Testis (tissue), 3 donors: ENCODE measurements around the gene MYL12B. TPM values are rescaled to one million over a fixed set of nuclear protein-coding genes. Genes with fewer than 3 reads are reported as not detected.

ENCODE experiments used
- DNase-seq: peaks from one replicate; pipeline ENCODE4 v3.0.0-alpha.2; 2019
- H3K27ac ChIP-seq, 2 donors: fragments of 200-600 bp; sonication (generic); one replicate each; pipeline ENCODE4 v1.5.1; 2019
- H3K27me3 ChIP-seq: fragments of 200-600 bp; sonication (generic); one replicate; pipeline ENCODE4 v1.5.1; 2019
- H3K36me3 ChIP-seq: fragments of 200-600 bp; sonication (generic); one replicate; pipeline ENCODE4 v1.5.1; 2017; ENCODE audit warnings: low read depth; ENCODE audit errors: missing control alignments
- H3K4me1 ChIP-seq: fragments of 200-600 bp; sonication (generic); one replicate; pipeline ENCODE4 v1.5.1; 2019
- H3K4me3 ChIP-seq, 2 donors: fragments of 200-600 bp; sonication (generic); one replicate each; pipeline ENCODE4 v1.5.1; 2017 to 2019
- H3K9me3 ChIP-seq: fragments of 200-600 bp; sonication (generic); one replicate; pipeline ENCODE4 v1.5.1; 2017
- POLR2A ChIP-seq: fragments of 450-650 bp; IDR thresholded peaks from one replicate; pipeline ENCODE4 v1.6.1; 2017; ENCODE audit warnings: antibody characterized with exemption, mild to moderate bottlenecking, moderate library complexity
- WGBS, 2 donors: methylation state at CpG; one replicate each; pipeline ENCODE4 v1.1.5; 2018; 5-methylcytosine and 5-hydroxymethylcytosine counted together
- intact Hi-C: fragments of 100-400 bp; cut with DNase I; formaldehyde crosslinking; loops from one replicate; pipeline ENCODE4 v1.15.1; 2023; ENCODE audit warnings: low total_unique reads
- polyA plus RNA-seq: library from polyadenylated mRNA; stranded (reverse); fragments of 350-450 nt; fragmentation: Illumina TruSeq; extraction: RNeasy Lipid Tissue Mini Kit (QIAGEN cat#74804); gene quantifications from one replicate; pipeline ENCODE4 v1.2.3, GENCODE V29; 2014; ENCODE audit warnings: low read depth, low replicate concordance; ENCODE audit not compliant: insufficient read depth
- total RNA-seq, 2 donors: library from RNA; depleted of rRNA; stranded (reverse); fragments of >200 nt; gene quantifications; one replicate each; pipeline ENCODE4 v1.2.3, GENCODE V29; 2016
- TF ChIP-seq, protein P1 (sequence below), 3 experiments: fragments of 450-650 bp in 2 of 3; fragments of 200-600 bp in 1 of 3; sonication (generic) in 1 of 3; IDR thresholded peaks; one replicate each; pipeline ENCODE4 v1.5.1; 2016 to 2019; ENCODE audit warnings: antibody characterized with exemption in 3 of 3, mild to moderate bottlenecking in 2 of 3, moderate library complexity in 1 of 3

The MYL12B gene
- total and polyA plus RNA-seq, 3 donors from 2014 or later = 215 to 372 (median 255) TPM

GRCh38 chr18:3252843-3253242 lies 9.1 kb upstream of the MYL12B start:
- no peaks in the 10 kb centered on the region for H3K36me3 ChIP-seq
- intact Hi-C loops = no loop called here
- H3K27ac ChIP-seq = no peak overlapping the region
- no peaks in the 10 kb centered on the region for H3K27me3 ChIP-seq
- H3K9me3 ChIP-seq = no peaks in the 10 kb centered on the region
- H3K4me3 ChIP-seq = no peak overlapping the region
- WGBS, 2 donors = 95 to 96% methylated on average over 1 of the region's 1 CpG
- TF ChIP-seq, protein P1, sequence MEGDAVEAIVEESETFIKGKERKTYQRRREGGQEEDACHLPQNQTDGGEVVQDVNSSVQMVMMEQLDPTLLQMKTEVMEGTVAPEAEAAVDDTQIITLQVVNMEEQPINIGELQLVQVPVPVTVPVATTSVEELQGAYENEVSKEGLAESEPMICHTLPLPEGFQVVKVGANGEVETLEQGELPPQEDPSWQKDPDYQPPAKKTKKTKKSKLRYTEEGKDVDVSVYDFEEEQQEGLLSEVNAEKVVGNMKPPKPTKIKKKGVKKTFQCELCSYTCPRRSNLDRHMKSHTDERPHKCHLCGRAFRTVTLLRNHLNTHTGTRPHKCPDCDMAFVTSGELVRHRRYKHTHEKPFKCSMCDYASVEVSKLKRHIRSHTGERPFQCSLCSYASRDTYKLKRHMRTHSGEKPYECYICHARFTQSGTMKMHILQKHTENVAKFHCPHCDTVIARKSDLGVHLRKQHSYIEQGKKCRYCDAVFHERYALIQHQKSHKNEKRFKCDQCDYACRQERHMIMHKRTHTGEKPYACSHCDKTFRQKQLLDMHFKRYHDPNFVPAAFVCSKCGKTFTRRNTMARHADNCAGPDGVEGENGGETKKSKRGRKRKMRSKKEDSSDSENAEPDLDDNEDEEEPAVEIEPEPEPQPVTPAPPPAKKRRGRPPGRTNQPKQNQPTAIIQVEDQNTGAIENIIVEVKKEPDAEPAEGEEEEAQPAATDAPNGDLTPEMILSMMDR (IDR thresholded peaks at IDR 0.05) = no peak
- TF ChIP-seq POLR2A = no peak
- no peak for DNase-seq
- H3K4me1 ChIP-seq = peaks cover 28% of the 10 kb centered on the region

GRCh38 chr18:3254725-3255124 lies 7.2 kb upstream of the MYL12B start:
- WGBS, 2 donors = 88 to 93% methylated on average over 4 of the region's 4 CpGs
- Histone ChIP-seq H3K36me3 (no peaks in the 10 kb centered on the region), H3K9me3 (no peaks in the 10 kb centered on the region), H3K4me3 (no peak overlapping the region), H3K27ac (no peak overlapping the region), H3K27me3 (no peaks in the 10 kb centered on the region), H3K4me1 (peaks cover 22% of the 10 kb centered on the region)
- intact Hi-C loops = no loop called here
- TF ChIP-seq, protein P1 (IDR thresholded peaks at IDR 0.05) = no peak
- no peak for TF ChIP-seq POLR2A
- DNase-seq = no peak

- Histone ChIP-seq H3K27me3 (no peaks in the 10 kb centered on the region), H3K4me3 (no peak overlapping the region), H3K9me3 (no peaks in the 10 kb centered on the region), H3K4me1 (peaks cover 14% of the 10 kb centered on the region), H3K36me3 (no peaks in the 10 kb centered on the region), H3K27ac (no peak overlapping the region)
- no peak for DNase-seq
- intact Hi-C loops = no loop called here
- 73 to 74% methylated on average over 5 of the region's 5 CpGs for WGBS, 2 donors
- no peak for TF ChIP-seq POLR2A
- TF ChIP-seq, protein P1 (IDR thresholded peaks at IDR 0.05) = no peak
These were observed 6.2 kb upstream of the MYL12B start for GRCh38 chr18:3255611-3256165.

DNA sequence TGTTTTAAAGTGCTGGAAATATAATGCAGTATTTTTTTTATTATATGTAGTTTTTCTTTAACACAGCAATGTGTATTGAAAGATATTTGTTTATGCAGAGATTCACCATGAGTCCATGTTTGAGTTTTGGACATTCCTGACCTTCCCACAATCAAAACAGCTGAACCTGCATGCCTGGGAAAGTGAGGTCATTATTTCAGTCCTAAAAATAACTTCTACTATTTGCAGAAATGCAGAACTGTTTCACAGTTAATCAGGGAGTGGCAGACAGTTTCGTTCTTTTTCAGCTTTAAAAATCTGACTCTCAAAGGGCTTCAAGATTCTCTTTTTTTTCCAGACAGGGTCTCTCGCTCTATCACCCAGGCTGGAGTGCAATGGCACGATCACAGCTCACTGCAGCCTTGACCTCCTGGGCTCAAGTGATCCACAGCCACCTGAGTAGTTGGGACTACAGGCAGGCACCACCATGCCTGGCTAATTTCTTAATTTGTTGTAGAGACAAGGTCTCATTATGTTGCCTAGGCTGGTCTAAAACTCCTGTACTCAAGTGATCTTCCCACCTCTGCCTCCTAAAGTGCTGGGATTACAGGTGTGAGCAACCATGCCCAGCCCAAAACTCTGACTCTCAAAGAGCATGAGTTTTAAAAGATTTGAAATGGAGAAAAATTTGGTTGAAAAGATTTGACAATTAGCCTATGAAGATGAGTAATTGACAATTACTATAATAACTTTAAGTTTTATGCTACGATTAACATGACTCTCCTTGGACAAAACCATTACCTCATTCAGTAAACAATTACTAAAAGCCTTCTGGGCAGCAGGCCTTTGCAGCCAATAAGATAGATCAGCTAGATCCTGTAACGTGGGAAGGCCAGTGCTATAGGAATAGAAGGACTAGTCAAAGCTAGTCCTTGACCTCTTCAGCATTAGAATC lies 5.0 kb upstream of the MYL12B start:
- intact Hi-C loops = no loop called here
- no peak for DNase-seq
- Histone ChIP-seq H3K4me3 (no peak overlapping the region), H3K27me3 (no peaks in the 10 kb centered on the region), H3K4me1 (peaks cover 14% of the 10 kb centered on the region), H3K36me3 (no peaks in the 10 kb centered on the region), H3K9me3 (no peaks in the 10 kb centered on the region), H3K27ac (peak overlapping the region in 1 of 2 donors; percentile 57)
- TF ChIP-seq, protein P1 (IDR thresholded peaks at IDR 0.05) = no peak
- TF ChIP-seq POLR2A = no peak
- WGBS, 2 donors = 51 to 65% methylated on average over 5 of the region's 5 CpGs
